Stimulated activated CD4-positive, alpha-beta T cell treated with anti-CD3 and anti-CD28 coated beads, TNF-alpha, amount 100 ng/mL, for 24 hours (primary cell): ENCODE measurements around the gene CHPT1.
A peak's percentile ranks its signal among the peaks of the same experiment; 100 is the strongest.

Experiments
- DNase-seq, 3 experiments: peaks; one replicate each; pipeline ENCODE4 v3.0.0-alpha.2; 2020; ENCODE audit warnings: low read depth in 3 of 3

CHPT1 gene

GRCh38 chr12:101685092-101685491 is 12.3 kb upstream of the CHPT1 start:
- DNase-seq: no peak

GRCh38 chr12:101686176-101686575 is 11.3 kb upstream of the CHPT1 start:
- no peak for DNase-seq

GRCh38 chr12:101690544-101691098 is 6.8 kb upstream of the CHPT1 start:
- no peak for DNase-seq

GRCh38 chr12:101691503-101692096 is 5.8 kb upstream of the CHPT1 start:
- DNase-seq: no peak

- no peak for DNase-seq
These were observed 3.1 kb upstream of the CHPT1 start for GRCh38 chr12:101694297-101694848.

GRCh38 chr12:101694986-101695385 is 2.5 kb upstream of the CHPT1 start:
- DNase-seq: no peak

GRCh38 chr12:101695706-101696105 is 1.7 kb upstream of the CHPT1 start:
- no peak for DNase-seq

- no peak for DNase-seq
These were observed 916 bp upstream of the CHPT1 start for GRCh38 chr12:101696251-101697196.

GRCh38 chr12:101697930-101698799 is 725 bp downstream of the CHPT1 start:
- peak in 1 of 3 experiments; percentile 22 for DNase-seq

GRCh38 chr12:101698800-101699347 is 1.4 kb downstream of the CHPT1 start:
- DNase-seq: no peak

- no peak for DNase-seq
These were observed 2.9 kb downstream of the CHPT1 start for GRCh38 chr12:101700299-101700820.

- no peak for DNase-seq
These were observed 6.0 kb downstream of the CHPT1 start for GRCh38 chr12:101703487-101703886.

- no peak for DNase-seq
These were observed 9.0 kb downstream of the CHPT1 start for GRCh38 chr12:101706403-101706802.

GRCh38 chr12:101707131-101707782 is 9.8 kb downstream of the CHPT1 start:
- no peak for DNase-seq

GRCh38 chr12:101710288-101710687 is 12.8 kb downstream of the CHPT1 start:
- DNase-seq: no peak

GRCh38 chr12:101713059-101713682 is 15.7 kb downstream of the CHPT1 start:
- DNase-seq: no peak

- DNase-seq: no peak
These were observed 16.5 kb downstream of the CHPT1 start for GRCh38 chr12:101713930-101714329.

- DNase-seq: no peak
These were observed 17.5 kb downstream of the CHPT1 start for GRCh38 chr12:101714877-101715444.

GRCh38 chr12:101719566-101719965 is 22.1 kb downstream of the CHPT1 start:
- no peak for DNase-seq

- no peak for DNase-seq
These were observed 22.7 kb downstream of the CHPT1 start for GRCh38 chr12:101720118-101720517.
